IMR-90 (cell line): ENCODE data around the gene SEC16A. TPM values are rescaled to one million over a fixed set of nuclear protein-coding genes. Genes with fewer than 3 reads are reported as not detected.

Source experiments
- ATAC-seq: fragments of 200-7000 bp; cut with Tn5 transposase; 2 replicates; pipeline ENCODE4 v1.9.1; 2020; ENCODE audit warnings: low read depth, mild to moderate bottlenecking, moderate library complexity
- BruUV-seq: library from RNA; stranded (reverse); fragments of 400-500 nt; replicated peaks from 2 replicates; lab custom pipeline; 2021; lab: Mats Ljungman, UMichigan
- CTCF ChIA-PET: fragments of 300-600 bp; formaldehyde crosslinking; extraction: SDS; loops from one replicate; lab custom pipeline; 2021; ENCODE audit warnings: antibody characterized with exemption; lab: Yijun Ruan, JAX
- POLR2A ChIA-PET: fragments of 300-600 bp; sonication (Branson Sonifier 250); formaldehyde crosslinking; loops from one replicate; lab custom pipeline; 2022; ENCODE audit warnings: antibody characterized with exemption; ENCODE audit not compliant: unreplicated experiment; lab: Charles Lee
- DNase-seq: peaks from one replicate; pipeline ENCODE4 v3.0.0; 2013
- H2AFZ ChIP-seq: replicated peaks from 2 replicates; pipeline ENCODE3; 2013; ENCODE audit warnings: low read length, mild to moderate bottlenecking; ENCODE audit not compliant: poor library complexity
- H2AK5ac ChIP-seq: 2 replicates; pipeline ENCODE4 v1.6.1; 2013; ENCODE audit warnings: low read depth, low read length, inconsistent platforms
- H2AK9ac ChIP-seq: replicated peaks from 2 replicates; pipeline ENCODE3; 2013; ENCODE audit warnings: mild to moderate bottlenecking, low read depth, low read length, moderate library complexity; ENCODE audit not compliant: poor library complexity
- H2BK120ac ChIP-seq: 2 replicates; pipeline ENCODE4 v1.6.1; 2013; ENCODE audit warnings: low read depth, low read length, inconsistent platforms
- H2BK15ac ChIP-seq: 3 replicates; pipeline ENCODE4 v1.6.1; 2013; ENCODE audit warnings: low read depth, low read length, inconsistent platforms
- H2BK20ac ChIP-seq: 2 replicates; pipeline ENCODE4 v1.6.1; 2013; ENCODE audit warnings: low read depth, mild to moderate bottlenecking, inconsistent platforms, low read length, moderate library complexity
- H2BK5ac ChIP-seq: 2 replicates; pipeline ENCODE4 v1.6.1; 2013; ENCODE audit warnings: mild to moderate bottlenecking, low read depth, low read length, inconsistent platforms; ENCODE audit not compliant: poor library complexity, severe bottlenecking
- H3K14ac ChIP-seq: replicated peaks from 2 replicates; pipeline ENCODE4 v1.6.1; 2013; ENCODE audit warnings: low read depth, low read length, inconsistent platforms
- H3K18ac ChIP-seq: 2 replicates; pipeline ENCODE4 v1.6.1; 2013; ENCODE audit warnings: low read depth, low read length, control low read depth
- H3K23ac ChIP-seq: 2 replicates; pipeline ENCODE4 v1.6.1; 2013; ENCODE audit warnings: low read depth, low read length, inconsistent platforms
- H3K27ac ChIP-seq: 2 replicates; pipeline ENCODE4 v1.5.1; 2013; ENCODE audit warnings: mild to moderate bottlenecking, control low read depth, low read length; ENCODE audit not compliant: insufficient read depth
- H3K27me3 ChIP-seq: 2 replicates; pipeline ENCODE4 v1.6.1; 2013; ENCODE audit warnings: low read length; ENCODE audit not compliant: control insufficient read depth, insufficient read depth
- H3K36me3 ChIP-seq: 2 replicates; pipeline ENCODE4 v1.6.1; 2013; ENCODE audit warnings: low read length, mixed read lengths; ENCODE audit not compliant: control insufficient read depth, insufficient read depth
- H3K4ac ChIP-seq: 2 replicates; pipeline ENCODE4 v1.6.1; 2013; ENCODE audit warnings: low read depth, low read length, inconsistent platforms
- H3K4me1 ChIP-seq: 2 replicates; pipeline ENCODE4 v1.6.1; 2013; ENCODE audit warnings: low read length, mixed read lengths; ENCODE audit not compliant: control insufficient read depth, insufficient read depth
- H3K4me2 ChIP-seq: 2 replicates; pipeline ENCODE4 v1.6.1; 2013; ENCODE audit warnings: low read depth, mild to moderate bottlenecking, control low read depth, low read length, moderate library complexity
- H3K4me3 ChIP-seq: 2 replicates; pipeline ENCODE4 v1.5.1; 2013; ENCODE audit warnings: low read depth, mild to moderate bottlenecking, control low read depth, low read length, moderate library complexity; ENCODE audit not compliant: insufficient read depth
- H3K56ac ChIP-seq: 2 replicates; pipeline ENCODE4 v1.6.1; 2013; ENCODE audit warnings: low read length, inconsistent platforms; ENCODE audit not compliant: insufficient read depth; ENCODE audit errors: extremely low read depth
- H3K79me1 ChIP-seq, 2 experiments: 2 replicates each; pipeline ENCODE4 v1.6.1; 2013; ENCODE audit warnings: low read length in 2 of 2, inconsistent platforms in 1 of 2, low read depth in 1 of 2
- H3K9ac ChIP-seq: 2 replicates; pipeline ENCODE4 v1.6.1; 2013; ENCODE audit warnings: low read depth, low read length, control low read depth
- H3K9me1 ChIP-seq: 2 replicates; pipeline ENCODE4 v1.6.1; 2013; ENCODE audit warnings: low read length, inconsistent platforms; ENCODE audit not compliant: insufficient read depth
- H3K9me3 ChIP-seq: 2 replicates; pipeline ENCODE4 v1.6.1; 2013; ENCODE audit warnings: low read length; ENCODE audit not compliant: control insufficient read depth, insufficient read depth
- H4K20me1 ChIP-seq: 2 replicates; pipeline ENCODE4 v1.6.1; 2013; ENCODE audit warnings: low read length, inconsistent platforms; ENCODE audit not compliant: insufficient read depth
- H4K5ac ChIP-seq: 2 replicates; pipeline ENCODE4 v1.6.1; 2013; ENCODE audit warnings: mild to moderate bottlenecking, low read depth, low read length, control low read depth
- H4K8ac ChIP-seq, 2 experiments: 2 replicates each; pipeline ENCODE4 v1.6.1; 2013; ENCODE audit warnings: low read depth in 2 of 2, low read length in 2 of 2, control low read depth in 1 of 2, inconsistent platforms in 1 of 2
- H4K91ac ChIP-seq: 2 replicates; pipeline ENCODE4 v1.6.1; 2013; ENCODE audit warnings: low read depth, low read length, inconsistent platforms; ENCODE audit not compliant: insufficient read depth
- CHD1 ChIP-seq: IDR thresholded peaks from 2 replicates; pipeline ENCODE4 v1.6.1; 2012; ENCODE audit warnings: low read depth, low read length, improper control_type of control experiment
- MAZ ChIP-seq: IDR thresholded peaks from 2 replicates; pipeline ENCODE4 v1.6.1; 2012; ENCODE audit warnings: low read depth, mild to moderate bottlenecking, low read length, improper control_type of control experiment, moderate library complexity, borderline replicate concordance
- RAD21 ChIP-seq: IDR thresholded peaks from 2 replicates; pipeline ENCODE4 v1.6.1; 2012; ENCODE audit warnings: low read length, improper control_type of control experiment
- WGBS, 2 experiments: methylation state at CpG; one replicate each; pipeline versions ENCODE4 v1.1.5 to v1.1.7; 2013; ENCODE audit warnings: missing lambda C conversion rate in 2 of 2; ENCODE audit not compliant: insufficient read length in 1 of 2; ENCODE audit errors: extremely low coverage in 2 of 2; 5-methylcytosine and 5-hydroxymethylcytosine counted together
- dilution Hi-C: fragments of 300-500 bp; cut with HindIII; formaldehyde crosslinking; loops from one replicate; pipeline ENCODE4 v1.14.3; 2018; ENCODE audit warnings: low sequenced_read_pairs; ENCODE audit not compliant: unreplicated experiment
- in situ Hi-C: fragments of 300-500 bp; cut with MboI; formaldehyde crosslinking; loops from 3 replicates; pipeline ENCODE4 v1.14.3; 2019; ENCODE audit warnings: low sequenced_read_pairs, inconsistent platforms, mixed read lengths
- intact Hi-C: fragments of 100-400 bp; cut with micrococcal nuclease; formaldehyde crosslinking; loops from 2 replicates; pipeline ENCODE4 v1.10.0; 2022
- polyA plus RNA-seq, 3 experiments: library from polyadenylated mRNA; depleted of rRNA; stranded (reverse); fragments of >200 nt; gene quantifications; 2 replicates each; pipeline ENCODE4 v1.2.3, GENCODE V29; 2012; ENCODE audit warnings: low replicate concordance in 1 of 3
- total RNA-seq: library from RNA; depleted of rRNA; stranded (reverse); fragments of >200 nt; gene quantifications from 2 replicates; pipeline ENCODE4 v1.2.3, GENCODE V29; 2012
- TF ChIP-seq, protein P1 (sequence below): fragments of 150-350 bp; IDR thresholded peaks from 2 replicates; pipeline ENCODE4 v1.6.1; 2016; ENCODE audit warnings: low read depth, mild to moderate bottlenecking, low read length, moderate library complexity, borderline replicate concordance

SEC16A gene
- total and polyA plus RNA-seq, 2 of the 4 experiments (the other 2 are of a cell fraction), result 12.2 to 48.1 TPM

- H3K9ac ChIP-seq, result no peak overlapping the region
- ChIA-PET POLR2A (interaction anchor here (0.6 kb wide), 1 partner anchor 49 kb away, joined by 5 read pairs; no protein-coding TSS in a partner anchor), CTCF (no interaction called here)
- no peak overlapping the region for H3K27ac ChIP-seq
- no peak overlapping the region for H2BK5ac ChIP-seq
- no peaks in the 10 kb centered on the region for H3K9me3 ChIP-seq
- WGBS, 2 experiments, result 93% methylated on average over 22 of the region's 27 CpGs; no CpG with 5 or more reads in 1 of the 2 experiments
- no peak overlapping the region for H4K91ac ChIP-seq
- intact Hi-C loops, result no loop called here
- no peaks in the 10 kb centered on the region for H3K4me1 ChIP-seq
- ATAC-seq (no peak), DNase-seq (no peak)
- dilution Hi-C loops, result no loop called here
- no peak overlapping the region for H2AK5ac ChIP-seq
- no peak overlapping the region for H4K5ac ChIP-seq
- H3K79me1 ChIP-seq, result no peaks in the 10 kb centered on the region
- no peak overlapping the region for H3K4me2 ChIP-seq
- BruUV-seq, result no TSS peak
- no peak overlapping the region for H3K56ac ChIP-seq
- no peak overlapping the region for H4K8ac ChIP-seq
- no peak overlapping the region for H3K4me3 ChIP-seq
- H2BK15ac ChIP-seq, result no peak overlapping the region
- H3K9me1 ChIP-seq, result no peaks in the 10 kb centered on the region
- H4K20me1 ChIP-seq, result no peaks in the 10 kb centered on the region
- no peak overlapping the region for H3K18ac ChIP-seq
- peaks cover 75% of the 10 kb centered on the region for H3K36me3 ChIP-seq
- in situ Hi-C loops, result no loop called here
- no peak overlapping the region for H2BK120ac ChIP-seq
- TF ChIP-seq, protein P1, sequence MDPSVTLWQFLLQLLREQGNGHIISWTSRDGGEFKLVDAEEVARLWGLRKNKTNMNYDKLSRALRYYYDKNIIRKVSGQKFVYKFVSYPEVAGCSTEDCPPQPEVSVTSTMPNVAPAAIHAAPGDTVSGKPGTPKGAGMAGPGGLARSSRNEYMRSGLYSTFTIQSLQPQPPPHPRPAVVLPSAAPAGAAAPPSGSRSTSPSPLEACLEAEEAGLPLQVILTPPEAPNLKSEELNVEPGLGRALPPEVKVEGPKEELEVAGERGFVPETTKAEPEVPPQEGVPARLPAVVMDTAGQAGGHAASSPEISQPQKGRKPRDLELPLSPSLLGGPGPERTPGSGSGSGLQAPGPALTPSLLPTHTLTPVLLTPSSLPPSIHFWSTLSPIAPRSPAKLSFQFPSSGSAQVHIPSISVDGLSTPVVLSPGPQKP, result no peak
- TF ChIP-seq MAZ (no peak), CHD1 (no peak), RAD21 (no peak)
- no peak overlapping the region for H2BK20ac ChIP-seq
- no peaks in the 10 kb centered on the region for H3K27me3 ChIP-seq
- H3K4ac ChIP-seq, result no peak overlapping the region
- H3K14ac ChIP-seq, result no peak overlapping the region
- H3K23ac ChIP-seq, result no peak overlapping the region
- H2AK9ac ChIP-seq, result no peak overlapping the region
- no peak overlapping the region for H2AFZ ChIP-seq
These were observed 26.7 kb upstream of the SEC16A start for GRCh38 chr9:136509549-136509948.
